ENCODE results near the gene NAP1L5. TPM values are rescaled to one million over a fixed set of nuclear protein-coding genes. Genes with fewer than 3 reads are reported as not detected.

The NAP1L5 gene
- total RNA-seq, 3 donors from 2014 or later (not counting 1 experiment from before 2014, with no cell fraction given) = 11.4 to 16.1 (median 12.7) TPM

GRCh38 chr4:88655226-88655625 is 42.4 kb downstream of the NAP1L5 start:
- Histone ChIP-seq H3K27ac (ENCODE audit: low read length) (no peak overlapping the region), H3K4me3 (ENCODE audit: low read length) (no peak overlapping the region), H3K9me3 (ENCODE audit: control insufficient read depth, insufficient read depth, low read length) (no peaks in the 10 kb centered on the region), H3K36me3 (ENCODE audit: control insufficient read depth, insufficient read depth, low read length) (peaks cover 47% of the 10 kb centered on the region), H3K4me1 (ENCODE audit: control insufficient read depth, insufficient read depth, low read length) (no peaks in the 10 kb centered on the region), H3K27me3 (ENCODE audit: control insufficient read depth, insufficient read depth, low read length) (no peaks in the 10 kb centered on the region)
- H3K27me3 Mint-ChIP-seq (ENCODE audit: low read depth in 2 of 2) = no peaks in the 10 kb centered on the region
- H3K27ac Mint-ChIP-seq = peak overlapping the region in 1 of 2 donors; percentile 10
- H3K4me1 Mint-ChIP-seq = peaks cover 4 to 23% of the 10 kb centered on the region in 2 donors
- intact Hi-C loops (cut with micrococcal nuclease) = no loop called here
- no peak for DNase-seq
- H3K9me3 Mint-ChIP-seq = no peaks in the 10 kb centered on the region
- 98% methylated on average over 3 of the region's 3 CpGs for WGBS (ENCODE audit: insufficient coverage)
- peak in 1 of 3 donors; percentile 43 for ATAC-seq
- TF ChIP-seq CTCF (IDR thresholded peaks at IDR 0.05) = no peak
- no peak overlapping the region for H3K4me3 Mint-ChIP-seq
- H3K36me3 Mint-ChIP-seq = peaks cover 15% of the 10 kb centered on the region

- ATAC-seq = no peak
- H3K27ac ChIP-seq (ENCODE audit: low read length) = no peak overlapping the region
- H3K36me3 ChIP-seq (ENCODE audit: control insufficient read depth, insufficient read depth, low read length) = peaks cover 40% of the 10 kb centered on the region
- 86% methylated on average over 4 of the region's 4 CpGs for WGBS (ENCODE audit: insufficient coverage)
- H3K27me3 ChIP-seq (ENCODE audit: control insufficient read depth, insufficient read depth, low read length) = no peaks in the 10 kb centered on the region
- Mint-ChIP-seq H3K27ac (peak overlapping the region in 1 of 2 donors; percentile 17), H3K4me3 (no peak overlapping the region), H3K36me3 (peaks cover 15% of the 10 kb centered on the region), H3K4me1 (peaks cover 12 to 31% of the 10 kb centered on the region in 2 donors), H3K9me3 (no peaks in the 10 kb centered on the region), H3K27me3 (ENCODE audit: low read depth in 2 of 2) (no peaks in the 10 kb centered on the region)
- H3K9me3 ChIP-seq (ENCODE audit: control insufficient read depth, insufficient read depth, low read length) = no peaks in the 10 kb centered on the region
- DNase-seq = no peak
- no peaks in the 10 kb centered on the region for H3K4me1 ChIP-seq (ENCODE audit: control insufficient read depth, insufficient read depth, low read length)
- intact Hi-C loops (cut with micrococcal nuclease) = no loop called here
- no peak overlapping the region for H3K4me3 ChIP-seq (ENCODE audit: low read length)
- TF ChIP-seq CTCF (IDR thresholded peaks at IDR 0.05) = no peak
Observed at GRCh38 chr4:88653371-88653946, 44.2 kb downstream of the NAP1L5 start.

GRCh38 chr4:88649716-88650115 is 47.9 kb downstream of the NAP1L5 start:
- Histone ChIP-seq H3K36me3 (ENCODE audit: control insufficient read depth, insufficient read depth, low read length) (peaks cover 16% of the 10 kb centered on the region), H3K4me1 (ENCODE audit: control insufficient read depth, insufficient read depth, low read length) (no peaks in the 10 kb centered on the region), H3K27me3 (ENCODE audit: control insufficient read depth, insufficient read depth, low read length) (no peaks in the 10 kb centered on the region), H3K27ac (ENCODE audit: low read length) (no peak overlapping the region), H3K4me3 (ENCODE audit: low read length) (no peak overlapping the region), H3K9me3 (ENCODE audit: control insufficient read depth, insufficient read depth, low read length) (no peaks in the 10 kb centered on the region)
- Mint-ChIP-seq H3K9me3 (no peaks in the 10 kb centered on the region), H3K36me3 (no peaks in the 10 kb centered on the region), H3K27ac (no peak overlapping the region), H3K4me3 (no peak overlapping the region), H3K4me1 (peaks cover 40 to 48% of the 10 kb centered on the region in 2 donors), H3K27me3 (ENCODE audit: low read depth in 2 of 2) (no peaks in the 10 kb centered on the region)
- no peak for DNase-seq
- no peak for ATAC-seq
- WGBS (ENCODE audit: insufficient coverage) = 87% methylated on average over 3 of the region's 3 CpGs
- TF ChIP-seq CTCF (IDR thresholded peaks at IDR 0.05) = no peak
- intact Hi-C loops (cut with micrococcal nuclease) = no loop called here

Measured in natural killer cell (primary cell).